Activated CD4-positive, alpha-beta memory T cell treated with anti-CD3 and anti-CD28 coated beads, Interleukin-2, amount 10 ng/mL, durations not matched to agents 7 days and 5 days (primary cell): ENCODE measurements around the gene GDI1. TPM values are rescaled to one million over a fixed set of nuclear protein-coding genes. Genes with fewer than 3 reads are reported as not detected.

Source experiments
- CTCF ChIA-PET: fragments of 350-600 bp; sonication (Branson Sonifier 250); formaldehyde crosslinking; loops from one replicate; lab custom pipeline; 2021; ENCODE audit warnings: antibody characterized with exemption, inconsistent platforms; lab: Charles Lee
- POLR2A ChIA-PET: fragments of 350-600 bp; sonication (Branson Sonifier 250); formaldehyde crosslinking; loops from one replicate; lab custom pipeline; 2021; ENCODE audit warnings: antibody characterized with exemption; lab: Charles Lee
- DNase-seq: peaks from one replicate; pipeline ENCODE4 v3.0.0-alpha.2; 2020
- H3K27ac Mint-ChIP-seq: one replicate; pipeline ENCODE4 v1.8.0; 2021; ENCODE audit warnings: mild to moderate bottlenecking, mixed read lengths
- H3K27me3 Mint-ChIP-seq: one replicate; pipeline ENCODE4 v1.8.0; 2021; ENCODE audit warnings: mixed read lengths
- H3K36me3 Mint-ChIP-seq: one replicate; pipeline ENCODE4 v1.8.0; 2021; ENCODE audit warnings: low read depth, mixed read lengths
- H3K4me1 Mint-ChIP-seq: one replicate; pipeline ENCODE4 v1.8.0; 2021; ENCODE audit warnings: mixed read lengths
- H3K4me3 Mint-ChIP-seq: one replicate; pipeline ENCODE4 v1.8.0; 2021; ENCODE audit warnings: mild to moderate bottlenecking, mixed read lengths
- H3K9me3 Mint-ChIP-seq: one replicate; pipeline ENCODE4 v1.8.0; 2021; ENCODE audit warnings: mixed read lengths
- total RNA-seq, 2 experiments: library from RNA; stranded (reverse); gene quantifications; one replicate each; pipeline ENCODE4 v1.2.3, GENCODE V29; 2021

Gene GDI1
- total RNA-seq, 2 experiments from 2014 or later = 114 to 117 TPM

- CTCF ChIA-PET = no interaction called here
- H3K9me3 Mint-ChIP-seq = no peaks in the 10 kb centered on the region
- peak within 1 kb of the TSS; percentile 69 for H3K4me3 Mint-ChIP-seq
- peaks cover 33% of the 10 kb centered on the region for H3K4me1 Mint-ChIP-seq
- H3K27ac Mint-ChIP-seq = peak within 1 kb of the TSS; percentile 82
- POLR2A ChIA-PET = interaction anchor here (0.6 to 1.9 kb wide), 2 partner anchors 15 to 32 kb away, joined by 3 to 6 read pairs; no protein-coding TSS in a partner anchor
- no peaks in the 10 kb centered on the region for H3K27me3 Mint-ChIP-seq
- DNase-seq = peak; percentile 76
- peaks cover 29% of the 10 kb centered on the region for H3K36me3 Mint-ChIP-seq
These were observed 7.2 kb downstream of the GDI1 start, which contains the start of gene FAM50A for GRCh38 chrX:154443992-154444754. Gene FAM50A (plus strand): TSS chrX:154444141. CDS start chrX:154444236, 95 bp downstream.

GRCh38 chrX:154444755-154445246 is 7.8 kb downstream of the GDI1 start:
- Mint-ChIP-seq H3K27me3 (no peaks in the 10 kb centered on the region), H3K36me3 (peaks cover 29% of the 10 kb centered on the region), H3K9me3 (no peaks in the 10 kb centered on the region), H3K4me1 (peaks cover 33% of the 10 kb centered on the region), H3K4me3 (peak overlapping the region; percentile 49), H3K27ac (no peak overlapping the region)
- no peak for DNase-seq
- ChIA-PET CTCF (no interaction called here), POLR2A (interaction anchor here (1.9 kb wide), 1 partner anchor 32 kb away, joined by 6 read pairs; no protein-coding TSS in a partner anchor)

- no peak overlapping the region for H3K27ac Mint-ChIP-seq
- H3K36me3 Mint-ChIP-seq = peaks cover 23% of the 10 kb centered on the region
- no peak for DNase-seq
- no peak overlapping the region for H3K4me3 Mint-ChIP-seq
- POLR2A ChIA-PET = no interaction called here
- H3K4me1 Mint-ChIP-seq = peaks cover 27% of the 10 kb centered on the region
- CTCF ChIA-PET = no interaction called here
- no peaks in the 10 kb centered on the region for H3K27me3 Mint-ChIP-seq
- no peaks in the 10 kb centered on the region for H3K9me3 Mint-ChIP-seq
These were observed 8.8 kb downstream of the GDI1 start for GRCh38 chrX:154445776-154446175.

- POLR2A ChIA-PET = no interaction called here
These were observed 9.5 kb downstream of the GDI1 start for GRCh38 chrX:154446430-154446829.

GRCh38 chrX:154448484-154448883 is 11.5 kb downstream of the GDI1 start:
- H3K27me3 Mint-ChIP-seq = no peaks in the 10 kb centered on the region
- no peak for DNase-seq
- peaks cover 23% of the 10 kb centered on the region for H3K36me3 Mint-ChIP-seq
- H3K9me3 Mint-ChIP-seq = no peaks in the 10 kb centered on the region
- peaks cover 15% of the 10 kb centered on the region for H3K4me1 Mint-ChIP-seq
- ChIA-PET CTCF (no interaction called here), POLR2A (no interaction called here)
- no peak overlapping the region for H3K4me3 Mint-ChIP-seq
- no peak overlapping the region for H3K27ac Mint-ChIP-seq

More at GRCh38 chrX:154446430-154446829, 9.5 kb downstream of the GDI1 start:
- no peaks in the 10 kb centered on the region for H3K27me3 Mint-ChIP-seq
- no peak for DNase-seq
- no peak overlapping the region for H3K27ac Mint-ChIP-seq
- CTCF ChIA-PET = no interaction called here
- peaks cover 22% of the 10 kb centered on the region for H3K4me1 Mint-ChIP-seq
- H3K36me3 Mint-ChIP-seq = peaks cover 23% of the 10 kb centered on the region
- H3K4me3 Mint-ChIP-seq = no peak overlapping the region
- H3K9me3 Mint-ChIP-seq = no peaks in the 10 kb centered on the region

- peaks cover 14% of the 10 kb centered on the region for H3K4me1 Mint-ChIP-seq
- CTCF ChIA-PET = interaction anchor here (0.7 kb wide), 1 partner anchor 463 kb away, joined by 3 read pairs; no protein-coding TSS in a partner anchor
- POLR2A ChIA-PET = interaction anchor here (1.3 kb wide), 1 partner anchor 14 kb away, joined by 3 read pairs; no protein-coding TSS in a partner anchor
These were observed 12.7 kb downstream of the GDI1 start for GRCh38 chrX:154449618-154450017.

GRCh38 chrX:154450312-154450711 is 13.4 kb downstream of the GDI1 start:
- H3K27me3 Mint-ChIP-seq = no peaks in the 10 kb centered on the region
- no peak overlapping the region for H3K4me3 Mint-ChIP-seq
- H3K36me3 Mint-ChIP-seq = peaks cover 29% of the 10 kb centered on the region
- POLR2A ChIA-PET = interaction anchor here (1.3 kb wide), 1 partner anchor 14 kb away, joined by 3 read pairs; no protein-coding TSS in a partner anchor
- H3K9me3 Mint-ChIP-seq = no peaks in the 10 kb centered on the region
- peaks cover 9% of the 10 kb centered on the region for H3K4me1 Mint-ChIP-seq
- DNase-seq = no peak
- CTCF ChIA-PET = no interaction called here
- H3K27ac Mint-ChIP-seq = no peak overlapping the region

More at GRCh38 chrX:154449618-154450017, 12.7 kb downstream of the GDI1 start:
- H3K27ac Mint-ChIP-seq = no peak overlapping the region
- no peak overlapping the region for H3K4me3 Mint-ChIP-seq
- no peaks in the 10 kb centered on the region for H3K27me3 Mint-ChIP-seq
- no peaks in the 10 kb centered on the region for H3K9me3 Mint-ChIP-seq
- DNase-seq = no peak
- H3K36me3 Mint-ChIP-seq = peaks cover 28% of the 10 kb centered on the region

- ChIA-PET CTCF (no interaction called here), POLR2A (no interaction called here)
- DNase-seq = no peak
- Mint-ChIP-seq H3K9me3 (no peaks in the 10 kb centered on the region), H3K36me3 (peaks cover 20% of the 10 kb centered on the region), H3K27ac (no peak overlapping the region), H3K4me1 (peaks cover 5% of the 10 kb centered on the region), H3K4me3 (no peak overlapping the region), H3K27me3 (no peaks in the 10 kb centered on the region)
These were observed 15.9 kb downstream of the GDI1 start for GRCh38 chrX:154452823-154453222.

- Mint-ChIP-seq H3K27ac (peak overlapping the region; percentile 88), H3K4me3 (peak overlapping the region; percentile 92)
- POLR2A ChIA-PET = interaction anchor here (1.0 to 2.6 kb wide), 6 partner anchors 16 to 84 kb away, joined by 3 to 14 read pairs (median 4); partner anchors contain the start of genes FLNA, RPL10, SLC10A3 and UBL4A
These were observed 20.6 kb downstream of the GDI1 start for GRCh38 chrX:154457491-154458115.

GRCh38 chrX:154458116-154458953 is 21.4 kb downstream of the GDI1 start, which contains the start of gene PLXNA3:
Gene PLXNA3 (plus strand): TSS chrX:154458281. CDS start chrX:154460184, 1,903 bp downstream.
- no peaks in the 10 kb centered on the region for H3K9me3 Mint-ChIP-seq
- H3K4me1 Mint-ChIP-seq = peaks cover 13% of the 10 kb centered on the region
- ChIA-PET POLR2A (interaction anchor here (0.9 to 2.6 kb wide), 14 partner anchors 15 to 84 kb away, joined by 3 to 14 read pairs (median 4); partner anchors contain the start of genes FAM50A, FLNA, RPL10 and SLC10A3), CTCF (interaction anchor here (0.6 kb wide), 1 partner anchor 161 kb away, joined by 3 read pairs; no protein-coding TSS in a partner anchor)
- H3K27ac Mint-ChIP-seq = peak within 1 kb of the TSS; percentile 88
- DNase-seq = peak; percentile 62
- no peaks in the 10 kb centered on the region for H3K27me3 Mint-ChIP-seq
- peaks cover 11% of the 10 kb centered on the region for H3K36me3 Mint-ChIP-seq
- H3K4me3 Mint-ChIP-seq = peak within 1 kb of the TSS; percentile 92

More at GRCh38 chrX:154457491-154458115, 20.6 kb downstream of the GDI1 start:
- CTCF ChIA-PET = no interaction called here
- no peaks in the 10 kb centered on the region for H3K27me3 Mint-ChIP-seq
- peaks cover 13% of the 10 kb centered on the region for H3K36me3 Mint-ChIP-seq
- H3K9me3 Mint-ChIP-seq = no peaks in the 10 kb centered on the region
- DNase-seq = peak; percentile 61
- H3K4me1 Mint-ChIP-seq = peaks cover 13% of the 10 kb centered on the region

- Mint-ChIP-seq H3K4me1 (peaks cover 13% of the 10 kb centered on the region), H3K4me3 (peak overlapping the region; percentile 79), H3K36me3 (peaks cover 11% of the 10 kb centered on the region), H3K9me3 (no peaks in the 10 kb centered on the region), H3K27ac (peak overlapping the region; percentile 63), H3K27me3 (no peaks in the 10 kb centered on the region)
- DNase-seq = peak; percentile 28
- ChIA-PET POLR2A (interaction anchor here (0.9 to 2.6 kb wide), 10 partner anchors 15 to 85 kb away, joined by 3 to 14 read pairs (median 4); partner anchors contain the start of genes FAM50A, FLNA, RPL10 and SLC10A3), CTCF (interaction anchor here (0.6 to 0.8 kb wide), 2 partner anchors 68 to 162 kb away, joined by 3 read pairs; no protein-coding TSS in a partner anchor)
These were observed 22.2 kb downstream of the GDI1 start for GRCh38 chrX:154458954-154459778.
